Head of caudate nucleus (tissue), 42 donors: ENCODE results near the gene TMEM72.
A peak's percentile ranks its signal among the peaks of the same experiment; 100 is the strongest.

Experiments
- DNase-seq, 42 donors: peaks; one replicate each; pipeline versions ENCODE4 v3.0.0 to v3.0.0-alpha.2; 2020 to 2021; ENCODE audit warnings: mixed read lengths in 7 of 42
- intact Hi-C: fragments of 100-400 bp; cut with DNase I; formaldehyde crosslinking; loops from one replicate; pipeline ENCODE4 v1.15.0; 2022

The TMEM72 gene

GRCh38 chr10:44911951-44912350 is 814 bp downstream of the TMEM72 start:
- intact Hi-C loops: no loop called here
- DNase-seq: no peak

- intact Hi-C loops: no loop called here
- no peak for DNase-seq
These were observed 2.4 kb downstream of the TMEM72 start for GRCh38 chr10:44913350-44914081.

GRCh38 chr10:44914891-44915290 is 3.8 kb downstream of the TMEM72 start:
- intact Hi-C loops: no loop called here
- DNase-seq: no peak

GRCh38 chr10:44916429-44916828 is 5.3 kb downstream of the TMEM72 start:
- DNase-seq: no peak
- intact Hi-C loops: no loop called here

GRCh38 chr10:44917848-44918247 is 6.7 kb downstream of the TMEM72 start:
- intact Hi-C loops: no loop called here
- no peak for DNase-seq

GRCh38 chr10:44920252-44920651 is 9.1 kb downstream of the TMEM72 start:
- DNase-seq: no peak

GRCh38 chr10:44921061-44921460 is 9.9 kb downstream of the TMEM72 start:
- DNase-seq: peak in 1 of 42 donors; percentile 18
- intact Hi-C loops: no loop called here

More at GRCh38 chr10:44920252-44920651, 9.1 kb downstream of the TMEM72 start:
- intact Hi-C loops: no loop called here

- intact Hi-C loops: no loop called here
These were observed 10.4 kb downstream of the TMEM72 start for GRCh38 chr10:44921506-44921905.

GRCh38 chr10:44922021-44922420 is 10.9 kb downstream of the TMEM72 start:
- intact Hi-C loops: no loop called here
- peak in 2 of 42 donors; percentile 3 to 4 for DNase-seq

More at GRCh38 chr10:44921506-44921905, 10.4 kb downstream of the TMEM72 start:
- peak in 2 of 42 donors; percentile 15 to 18 for DNase-seq

- intact Hi-C loops: no loop called here
- DNase-seq: peak in 3 of 42 donors; percentile 2 to 15 (median 14)
These were observed 11.8 kb downstream of the TMEM72 start for GRCh38 chr10:44922796-44923545.

GRCh38 chr10:44923611-44924010 is 12.5 kb downstream of the TMEM72 start:
- intact Hi-C loops: no loop called here
- DNase-seq: peak in 2 of 42 donors; percentile 4 to 19

- intact Hi-C loops: no loop called here
- DNase-seq: peak in 2 of 42 donors; percentile 15 to 30
These were observed 13.3 kb downstream of the TMEM72 start for GRCh38 chr10:44924261-44925040.

- DNase-seq: peak in 4 of 42 donors; percentile 8 to 43 (median 25)
- intact Hi-C loops: no loop called here
These were observed 14.1 kb downstream of the TMEM72 start for GRCh38 chr10:44925224-44925623.

- DNase-seq: peak in 2 of 42 donors; percentile 10 to 36
- intact Hi-C loops: no loop called here
These were observed 14.9 kb downstream of the TMEM72 start for GRCh38 chr10:44925811-44926750.

- DNase-seq: peak in 2 of 42 donors; percentile 16 to 29
- intact Hi-C loops: no loop called here
These were observed 15.7 kb downstream of the TMEM72 start for GRCh38 chr10:44926751-44927351.

- peak in 2 of 42 donors; percentile 19 to 36 for DNase-seq
- intact Hi-C loops: no loop called here
These were observed 16.2 kb downstream of the TMEM72 start for GRCh38 chr10:44927352-44927751.

- no peak for DNase-seq
- intact Hi-C loops: no loop called here
These were observed 17.3 kb downstream of the TMEM72 start for GRCh38 chr10:44928462-44928861.
